ENCODE results near the gene KAZN. TPM values are rescaled to one million over a fixed set of nuclear protein-coding genes. Genes with fewer than 3 reads are reported as not detected.

KAZN gene
- polyA plus RNA-seq, 2 of the 4 experiments (the other 2 are of a cell fraction) = 1.3 to 1.9 TPM

DNA sequence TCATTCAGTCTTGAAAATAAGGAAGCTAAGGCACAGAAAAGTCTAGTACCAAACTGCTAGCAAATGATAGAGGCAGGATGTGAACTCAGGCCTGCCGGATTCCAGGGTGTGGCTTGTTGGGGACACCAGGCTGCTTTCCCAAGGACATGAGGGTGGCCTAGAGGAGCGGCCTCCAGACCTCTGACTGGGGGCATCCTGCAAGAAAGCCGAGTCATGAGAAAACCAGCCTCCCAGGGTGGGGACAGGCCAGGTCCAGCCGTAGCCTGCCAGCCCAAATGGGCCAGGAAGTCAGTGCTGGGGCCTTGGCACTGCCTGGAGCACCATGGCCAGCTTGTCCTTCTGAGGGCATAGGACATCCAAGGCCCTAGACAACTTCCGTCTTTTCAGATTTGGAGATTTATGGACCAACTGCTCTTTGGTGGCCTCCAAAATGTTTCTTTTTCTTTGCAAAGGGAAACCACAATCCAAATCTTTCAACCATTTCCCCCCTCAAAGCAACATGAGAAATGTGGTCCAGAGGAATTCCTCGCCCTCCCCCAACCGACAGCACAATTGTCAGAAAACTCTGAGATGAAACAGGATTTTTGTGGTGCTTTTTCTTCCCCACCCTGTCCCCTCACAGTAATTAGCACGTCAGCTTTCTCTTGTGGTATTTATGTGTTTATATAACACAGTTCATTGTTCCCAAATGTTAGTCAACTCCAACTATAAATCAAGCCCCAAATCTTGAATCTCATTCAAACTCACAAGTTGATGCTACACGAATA lies 212.3 kb downstream of the KAZN start:
- DNase-seq (ENCODE audit: low read depth in 1 of 2, low spot score in 1 of 2) = no peak
- no peak for FAIRE-seq
- POLR2A ChIA-PET = no interaction called here

GRCh38 chr1:14811573-14811972 lies 213.1 kb downstream of the KAZN start:
- WGBS (ENCODE audit: missing lambda C conversion rate) = 32% methylated on average over 3 of the region's 3 CpGs
- Histone ChIP-seq H3K4me2 (no peak overlapping the region), H3K4me3 (no peak overlapping the region), H3K9me3 (peaks cover 4% of the 10 kb centered on the region; the same call in 1 of the 3 replicates), H3K4me1 (no peaks in the 10 kb centered on the region), H3K27ac (no peak overlapping the region)
- ChIA-PET POLR2A (no interaction called here), CTCF (no interaction called here)
- no peak for DNase-seq (ENCODE audit: low read depth in 1 of 2, low spot score in 1 of 2)
- no peak for ATAC-seq
- no peak for FAIRE-seq
- no peak for TF ChIP-seq POLR2A (IDR thresholded peaks at IDR 0.05; ENCODE audit: low read length)
- no peak for TF ChIP-seq CBX8 (IDR thresholded peaks at IDR 0.05)
- no peak for TF ChIP-seq POLR2AphosphoS2 (conservative IDR thresholded peaks at IDR 0.05; ENCODE audit: low read length)
- no peak for TF ChIP-seq FOSB (CRISPR knock-in tag; IDR thresholded peaks at IDR 0.05)
- no peak for TF ChIP-seq FOSL2 (IDR thresholded peaks at IDR 0.05)
- no peak for TF ChIP-seq FOSL2 (CRISPR knock-in tag; IDR thresholded peaks at IDR 0.05)
- TF ChIP-seq, protein P1, sequence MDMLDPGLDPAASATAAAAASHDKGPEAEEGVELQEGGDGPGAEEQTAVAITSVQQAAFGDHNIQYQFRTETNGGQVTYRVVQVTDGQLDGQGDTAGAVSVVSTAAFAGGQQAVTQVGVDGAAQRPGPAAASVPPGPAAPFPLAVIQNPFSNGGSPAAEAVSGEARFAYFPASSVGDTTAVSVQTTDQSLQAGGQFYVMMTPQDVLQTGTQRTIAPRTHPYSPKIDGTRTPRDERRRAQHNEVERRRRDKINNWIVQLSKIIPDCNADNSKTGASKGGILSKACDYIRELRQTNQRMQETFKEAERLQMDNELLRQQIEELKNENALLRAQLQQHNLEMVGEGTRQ (IDR thresholded peaks at IDR 0.05) = no peak
- no peak for TF ChIP-seq RFX5 (IDR thresholded peaks at IDR 0.05)

More for the DNA sequence above, 212.3 kb downstream of the KAZN start:
- no peak for ATAC-seq
- H3K4me2 ChIP-seq = no peak overlapping the region
- H3K27ac ChIP-seq = no peak overlapping the region
- 25% methylated on average over 9 of the region's 9 CpGs for WGBS (ENCODE audit: missing lambda C conversion rate)
- H3K4me1 ChIP-seq = no peaks in the 10 kb centered on the region
- CTCF ChIA-PET = no interaction called here
- TF ChIP-seq HOXB5 (CRISPR knock-in tag; IDR thresholded peaks at IDR 0.05) = no peak
- no peak for TF ChIP-seq TP53 (CRISPR knock-in tag; IDR thresholded peaks at IDR 0.05)
- TF ChIP-seq CBX8 (IDR thresholded peaks at IDR 0.05) = no peak
- no peak for TF ChIP-seq FOSB (CRISPR knock-in tag; IDR thresholded peaks at IDR 0.05)
- no peak for TF ChIP-seq ELK1 (IDR thresholded peaks at IDR 0.05; ENCODE audit: low read depth, low read length)
- TF ChIP-seq, protein P2, sequence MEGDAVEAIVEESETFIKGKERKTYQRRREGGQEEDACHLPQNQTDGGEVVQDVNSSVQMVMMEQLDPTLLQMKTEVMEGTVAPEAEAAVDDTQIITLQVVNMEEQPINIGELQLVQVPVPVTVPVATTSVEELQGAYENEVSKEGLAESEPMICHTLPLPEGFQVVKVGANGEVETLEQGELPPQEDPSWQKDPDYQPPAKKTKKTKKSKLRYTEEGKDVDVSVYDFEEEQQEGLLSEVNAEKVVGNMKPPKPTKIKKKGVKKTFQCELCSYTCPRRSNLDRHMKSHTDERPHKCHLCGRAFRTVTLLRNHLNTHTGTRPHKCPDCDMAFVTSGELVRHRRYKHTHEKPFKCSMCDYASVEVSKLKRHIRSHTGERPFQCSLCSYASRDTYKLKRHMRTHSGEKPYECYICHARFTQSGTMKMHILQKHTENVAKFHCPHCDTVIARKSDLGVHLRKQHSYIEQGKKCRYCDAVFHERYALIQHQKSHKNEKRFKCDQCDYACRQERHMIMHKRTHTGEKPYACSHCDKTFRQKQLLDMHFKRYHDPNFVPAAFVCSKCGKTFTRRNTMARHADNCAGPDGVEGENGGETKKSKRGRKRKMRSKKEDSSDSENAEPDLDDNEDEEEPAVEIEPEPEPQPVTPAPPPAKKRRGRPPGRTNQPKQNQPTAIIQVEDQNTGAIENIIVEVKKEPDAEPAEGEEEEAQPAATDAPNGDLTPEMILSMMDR (IDR thresholded peaks at IDR 0.05) = no peak
- no peak for TF ChIP-seq BHLHE40 (IDR thresholded peaks at IDR 0.05; ENCODE audit: low read depth, low read length)
- no peak for TF ChIP-seq FOSL2 (IDR thresholded peaks at IDR 0.05)
- TF ChIP-seq FOSL2 (CRISPR knock-in tag; IDR thresholded peaks at IDR 0.05) = no peak
- TF ChIP-seq POLR2A (IDR thresholded peaks at IDR 0.05; ENCODE audit: low read length) = no peak
- no peak for TF ChIP-seq POLR2AphosphoS2 (conservative IDR thresholded peaks at IDR 0.05; ENCODE audit: low read length)
- TF ChIP-seq PHF8 (IDR thresholded peaks at IDR 0.05; ENCODE audit: borderline replicate concordance, low read depth) = no peak
- TF ChIP-seq REST (IDR thresholded peaks at IDR 0.05) = no peak
- no peak for TF ChIP-seq ZFP36 (IDR thresholded peaks at IDR 0.05; ENCODE audit: borderline replicate concordance, partially characterized antibody)
- no peak for TF ChIP-seq JUN (IDR thresholded peaks at IDR 0.05)
- no peak for TF ChIP-seq KDM1A (IDR thresholded peaks at IDR 0.05; ENCODE audit: low read depth)
- no peak for TF ChIP-seq RAD21 (conservative IDR thresholded peaks at IDR 0.05 in 1 of 2, IDR thresholded peaks at IDR 0.05 in 1 of 2)
- TF ChIP-seq FOXS1 (CRISPR knock-in tag; IDR thresholded peaks at IDR 0.05) = no peak
- H3K9me3 ChIP-seq = peaks cover 9% of the 10 kb centered on the region; the same call in 1 of the 3 replicates
- H3K4me3 ChIP-seq = no peak overlapping the region

All from A549 (cell line).